HepG2 (cell line): ENCODE measurements around the gene HHEX. TPM values are rescaled to one million over a fixed set of nuclear protein-coding genes. Genes with fewer than 3 reads are reported as not detected.

Source experiments
- ATAC-seq: fragments of 200-7000 bp; cut with Tn5 transposase; 3 replicates; pipeline ENCODE4 v1.9.1; 2020; ENCODE audit warnings: mild to moderate bottlenecking, moderate library complexity
- BruUV-seq: library from RNA; stranded (reverse); fragments of 400-500 nt; replicated peaks from 2 replicates; lab custom pipeline; 2021; lab: Mats Ljungman, UMichigan
- CTCF ChIA-PET: fragments of 300-600 bp; formaldehyde crosslinking; extraction: SDS; loops from one replicate; lab custom pipeline; 2021; ENCODE audit warnings: low total read pairs, inconsistent platforms, low intra/inter-chr PET ratio; lab: Yijun Ruan, JAX
- POLR2A ChIA-PET: fragments of 350-600 bp; sonication (Branson Sonifier 250); formaldehyde crosslinking; loops from one replicate; lab custom pipeline; 2020; ENCODE audit warnings: antibody characterized with exemption, inconsistent platforms; lab: Yijun Ruan, JAX
- DNase-seq: peaks from one replicate; pipeline ENCODE4 v3.0.0-alpha.2; 2015; ENCODE audit warnings: low spot score
- FAIRE-seq: peaks from 3 replicates; lab custom pipeline; 2011; peaks lifted over from hg19 to GRCh38; lab: Jason Lieb, UNC
- H2AFZ ChIP-seq: one replicate; pipeline ENCODE4 v1.6.1; 2011; ENCODE audit warnings: low read length, inconsistent platforms
- H3K27ac ChIP-seq: fragments of 300-600 bp; 3 replicates; pipeline ENCODE4 v1.8.0; 2011; ENCODE audit warnings: mixed run types, mild to moderate bottlenecking, mixed read lengths, low read length, inconsistent platforms; ENCODE audit not compliant: insufficient read depth; ENCODE audit errors: extremely low read length
- H3K27me3 ChIP-seq, 2 experiments: fragments of 200-600 bp in 1 of 2; 2 replicates in 1 of 2; 3 replicates in 1 of 2; pipeline versions ENCODE4 v1.6.0 to v1.8.0; 2011; ENCODE audit warnings: low read length in 2 of 2, mild to moderate bottlenecking in 2 of 2, moderate library complexity in 2 of 2, inconsistent platforms in 1 of 2; ENCODE audit not compliant: insufficient read depth in 2 of 2, control insufficient read depth in 1 of 2
- H3K36me3 ChIP-seq, 2 experiments: fragments of 200-600 bp in 1 of 2; replicated peaks in 1 of 2; 2 replicates in 1 of 2; 3 replicates in 1 of 2; pipeline versions ENCODE4 v1.5.1 to v1.8.0; 2011; ENCODE audit warnings: low read length in 2 of 2, inconsistent platforms in 1 of 2; ENCODE audit not compliant: insufficient read depth in 2 of 2, control insufficient read depth in 1 of 2
- H3K4me1 ChIP-seq: 2 replicates; pipeline ENCODE4 v1.5.1; 2012; ENCODE audit warnings: low read length, inconsistent platforms; ENCODE audit not compliant: insufficient read depth
- H3K4me2 ChIP-seq: 2 replicates; pipeline ENCODE4 v1.6.0; 2011; ENCODE audit warnings: low read depth, low read length, inconsistent platforms
- H3K4me3 ChIP-seq, 3 experiments: fragments of 200-600 bp in 1 of 3; sonication (generic), shearing (Covaris generic) in 1 of 3; replicated peaks in 1 of 3; 2 replicates each; pipeline ENCODE4 v1.5.1; 2011 to 2016; ENCODE audit warnings: low read length in 3 of 3, inconsistent platforms in 2 of 3, low read depth in 2 of 3, mild to moderate bottlenecking in 2 of 3, control low read depth in 1 of 3, mixed read lengths in 1 of 3; ENCODE audit not compliant: insufficient read depth in 1 of 3
- H3K79me2 ChIP-seq: one replicate; pipeline ENCODE4 v1.6.1; 2011; ENCODE audit warnings: low read length, inconsistent platforms; ENCODE audit not compliant: insufficient read depth
- H3K9ac ChIP-seq: 2 replicates; pipeline ENCODE4 v1.6.0; 2011; ENCODE audit warnings: mild to moderate bottlenecking, low read depth, low read length, inconsistent platforms; ENCODE audit not compliant: insufficient read depth
- H3K9me3 ChIP-seq: 2 replicates; pipeline ENCODE4 v1.5.1; 2012; ENCODE audit warnings: mild to moderate bottlenecking, low read length
- H4K20me1 ChIP-seq: 2 replicates; pipeline ENCODE4 v1.6.0; 2011; ENCODE audit warnings: inconsistent platforms, mild to moderate bottlenecking, low read length, moderate library complexity; ENCODE audit not compliant: insufficient read depth
- MAFF ChIP-seq: IDR thresholded peaks from 2 replicates; pipeline ENCODE4 v1.6.1; 2011; ENCODE audit warnings: low read depth, low read length, improper control_type of control experiment
- MAFK ChIP-seq, 2 experiments: IDR thresholded peaks in 1 of 2; conservative IDR thresholded peaks in 1 of 2; 2 replicates each; pipeline ENCODE4 v1.6.1; 2011; ENCODE audit warnings: improper control_type of control experiment in 2 of 2, low read length in 2 of 2
- NRL ChIP-seq: sonication (generic); formaldehyde crosslinking; IDR thresholded peaks from 2 replicates; pipeline ENCODE4 v1.5.0; 2020; ENCODE audit warnings: missing genetic modification reagents, mild to moderate bottlenecking, moderate library complexity, borderline replicate concordance
- PCBP1 ChIP-seq: fragments of 200-400 bp; formaldehyde crosslinking; IDR thresholded peaks from 2 replicates; pipeline ENCODE4 v1.6.1; 2017; ENCODE audit warnings: mild to moderate bottlenecking, low read depth, low read length, borderline replicate concordance
- POLR2AphosphoS2 ChIP-seq: IDR thresholded peaks from 2 replicates; pipeline ENCODE4 v1.6.1; 2011; ENCODE audit warnings: low read depth, low read length, improper control_type of control experiment
- SP1 ChIP-seq, 2 experiments: fragments of 450-650 bp in 1 of 2; sonication (generic) in 1 of 2; formaldehyde crosslinking in 1 of 2; IDR thresholded peaks; 2 replicates each; pipeline versions ENCODE4 v1.4.0 to v1.6.1; 2016 to 2020; ENCODE audit warnings: missing genetic modification reagents in 1 of 2
- YEATS2 ChIP-seq: sonication (generic); formaldehyde crosslinking; IDR thresholded peaks from 2 replicates; pipeline ENCODE4 v1.4.0; 2020; ENCODE audit warnings: missing genetic modification reagents, borderline replicate concordance
- ZFX ChIP-seq: sonication (generic); formaldehyde crosslinking; IDR thresholded peaks from 2 replicates; pipeline ENCODE4 v1.4.0; 2020; ENCODE audit warnings: mild to moderate bottlenecking, low read depth, missing genetic modification reagents, moderate library complexity
- ZNF260 ChIP-seq: sonication (generic); formaldehyde crosslinking; IDR thresholded peaks from 2 replicates; pipeline ENCODE4 v1.4.0; 2020; ENCODE audit warnings: missing genetic modification reagents, low read depth, mild to moderate bottlenecking, borderline replicate concordance
- ZNF761 ChIP-seq: sonication (generic); formaldehyde crosslinking; conservative IDR thresholded peaks from 2 replicates; pipeline ENCODE4 v1.4.0; 2020; ENCODE audit warnings: mild to moderate bottlenecking, missing genetic modification reagents
- ZNF790 ChIP-seq: sonication (generic); formaldehyde crosslinking; IDR thresholded peaks from 2 replicates; pipeline ENCODE4 v1.8.0; 2022; ENCODE audit warnings: missing genetic modification reagents, mild to moderate bottlenecking, borderline replicate concordance
- in situ Hi-C: cut with HindIII; loops from 2 replicates; pipeline ENCODE4 v1.10.0; 2017; ENCODE audit warnings: low pct_unique_long_range_greater_than_20kb; ENCODE audit not compliant: extremely low pct_ligation_motif_present
- intact Hi-C: fragments of 100-400 bp; cut with micrococcal nuclease; formaldehyde crosslinking; loops from one replicate; pipeline ENCODE4 v1.10.0; 2022; ENCODE audit not compliant: unreplicated experiment
- polyA plus RNA-seq, 8 experiments: library from polyadenylated mRNA; depleted of rRNA in 3 of 8; stranded (reverse) in 7 of 8; unstranded in 1 of 8; fragments of >200 nt; fragmentation: Illumina TruSeq in 4 of 8; extraction: Trizol in 4 of 8; gene quantifications; 2 replicates each; pipeline versions ENCODE4 v1.2.1 to v1.2.3, GENCODE V29; 2011 to 2016; ENCODE audit warnings: low read depth in 4 of 8, missing spikeins in 1 of 8, mixed read lengths in 1 of 8; ENCODE audit not compliant: insufficient read depth in 1 of 8
- total RNA-seq, 5 experiments: library from RNA; depleted of rRNA; stranded (reverse); fragments of >200 nt; fragmentation: Illumina TruSeq; extraction: Trizol; gene quantifications; 2 replicates each; pipeline ENCODE4 v1.2.3, GENCODE V29; 2016; ENCODE audit warnings: low read depth in 1 of 5
- TF ChIP-seq, protein P1 (sequence below): fragments of 450-650 bp; IDR thresholded peaks from 2 replicates; pipeline ENCODE4 v1.6.1; 2017; ENCODE audit warnings: mild to moderate bottlenecking

The HHEX gene
- total and polyA plus RNA-seq, 2 of the 13 experiments (the other 11 are each of a cell fraction or from before 2014, with no cell fraction given): 44.5 to 48.7 TPM

GRCh38 chr10:92664322-92664721, 25.4 kb upstream of the HHEX start:
- BruUV-seq: no TSS peak
- no peaks in the 10 kb centered on the region for H4K20me1 ChIP-seq
- no peak overlapping the region for H2AFZ ChIP-seq
- ChIA-PET POLR2A (no interaction called here), CTCF (no interaction called here)
- H3K4me1 ChIP-seq: 0 out of 2 replicates have a peak, but pooled peaks cover 5% of the 10 kb centered on the region
- peaks cover 15% of the 10 kb centered on the region for H3K9me3 ChIP-seq
- no peaks in the 10 kb centered on the region for H3K36me3 ChIP-seq
- in situ Hi-C loops: no loop called here
- intact Hi-C loops: no loop called here
- no peak overlapping the region for H3K27ac ChIP-seq
- H3K4me3 ChIP-seq: no peak overlapping the region
- H3K27me3 ChIP-seq: no peaks in the 10 kb centered on the region
- no peak overlapping the region for H3K4me2 ChIP-seq
- no peak for DNase-seq
- TF ChIP-seq POLR2AphosphoS2 (no peak), ZNF790 (CRISPR knock-in tag) (no peak), PCBP1 (no peak), YEATS2 (no peak), NRL (CRISPR knock-in tag) (no peak), ZFX (CRISPR knock-in tag) (no peak), MAFF (peak; percentile 94), MAFK (conservative IDR thresholded peaks at IDR 0.05 in 1 of 2, IDR thresholded peaks at IDR 0.05 in 1 of 2; ENCODE audit: low read length in 2 of 2) (peak; percentile 95), ZNF260 (CRISPR knock-in tag) (no peak), SP1 (IDR thresholded peaks at IDR 0.05) (no peak), SP1 (CRISPR knock-in tag; IDR thresholded peaks at IDR 0.05) (no peak), ZNF761 (no peak)
- TF ChIP-seq, protein P1, sequence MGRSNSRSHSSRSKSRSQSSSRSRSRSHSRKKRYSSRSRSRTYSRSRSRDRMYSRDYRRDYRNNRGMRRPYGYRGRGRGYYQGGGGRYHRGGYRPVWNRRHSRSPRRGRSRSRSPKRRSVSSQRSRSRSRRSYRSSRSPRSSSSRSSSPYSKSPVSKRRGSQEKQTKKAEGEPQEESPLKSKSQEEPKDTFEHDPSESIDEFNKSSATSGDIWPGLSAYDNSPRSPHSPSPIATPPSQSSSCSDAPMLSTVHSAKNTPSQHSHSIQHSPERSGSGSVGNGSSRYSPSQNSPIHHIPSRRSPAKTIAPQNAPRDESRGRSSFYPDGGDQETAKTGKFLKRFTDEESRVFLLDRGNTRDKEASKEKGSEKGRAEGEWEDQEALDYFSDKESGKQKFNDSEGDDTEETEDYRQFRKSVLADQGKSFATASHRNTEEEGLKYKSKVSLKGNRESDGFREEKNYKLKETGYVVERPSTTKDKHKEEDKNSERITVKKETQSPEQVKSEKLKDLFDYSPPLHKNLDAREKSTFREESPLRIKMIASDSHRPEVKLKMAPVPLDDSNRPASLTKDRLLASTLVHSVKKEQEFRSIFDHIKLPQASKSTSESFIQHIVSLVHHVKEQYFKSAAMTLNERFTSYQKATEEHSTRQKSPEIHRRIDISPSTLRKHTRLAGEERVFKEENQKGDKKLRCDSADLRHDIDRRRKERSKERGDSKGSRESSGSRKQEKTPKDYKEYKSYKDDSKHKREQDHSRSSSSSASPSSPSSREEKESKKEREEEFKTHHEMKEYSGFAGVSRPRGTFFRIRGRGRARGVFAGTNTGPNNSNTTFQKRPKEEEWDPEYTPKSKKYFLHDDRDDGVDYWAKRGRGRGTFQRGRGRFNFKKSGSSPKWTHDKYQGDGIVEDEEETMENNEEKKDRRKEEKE: no peak
- TF ChIP-seq, all 625 proteins: peak for 2
- no peak for ATAC-seq
- Histone ChIP-seq H3K79me2 (no peaks in the 10 kb centered on the region), H3K9ac (no peak overlapping the region)
- no peak for FAIRE-seq
